Suprapubic skin (tissue), 3 donors: ENCODE data around the gene ADGRG1.

ENCODE experiments used
- CTCF ChIP-seq, 2 donors: fragments of 200-600 bp in 1 of 2; fragments of 450-650 bp in 1 of 2; sonication (generic) in 1 of 2; IDR thresholded peaks; one replicate each; pipeline ENCODE4 v1.5.1; 2016 to 2019; ENCODE audit warnings: antibody characterized with exemption in 2 of 2, mild to moderate bottlenecking in 1 of 2, moderate library complexity in 1 of 2
- POLR2A ChIP-seq, 2 donors: fragments of 450-650 bp; IDR thresholded peaks; one replicate each; pipeline ENCODE4 v1.6.1; 2017; ENCODE audit warnings: antibody characterized with exemption in 2 of 2, mild to moderate bottlenecking in 2 of 2, moderate library complexity in 2 of 2

- no peak for TF ChIP-seq CTCF (IDR thresholded peaks at IDR 0.05)
- TF ChIP-seq POLR2A (IDR thresholded peaks at IDR 0.05): no peak
Observed at GRCh38 chr16:57608462-57609113, 19.8 kb upstream of the ADGRG1 start.
